ENCODE measurements around the gene CADM2. TPM values are rescaled to one million over a fixed set of nuclear protein-coding genes. Genes with fewer than 3 reads are reported as not detected.

CADM2 gene
- not detected in 2 replicates for total RNA-seq

GRCh38 chr3:84958495-84959469 is at the start of gene CADM2:
TSS of gene CADM2 (plus strand) at chr3:84958989.

Measured in mammary microvascular endothelial cell (primary cell).